ENCODE results near the gene ASAP3. TPM values are rescaled to one million over a fixed set of nuclear protein-coding genes. Genes with fewer than 3 reads are reported as not detected.

Gene ASAP3
- total and polyA plus RNA-seq, 9 of the 15 experiments (the other 6 are each of a cell fraction or from before 2014, with no cell fraction given), result 1.7 to 31.2 (median 17.4) TPM

DNA sequence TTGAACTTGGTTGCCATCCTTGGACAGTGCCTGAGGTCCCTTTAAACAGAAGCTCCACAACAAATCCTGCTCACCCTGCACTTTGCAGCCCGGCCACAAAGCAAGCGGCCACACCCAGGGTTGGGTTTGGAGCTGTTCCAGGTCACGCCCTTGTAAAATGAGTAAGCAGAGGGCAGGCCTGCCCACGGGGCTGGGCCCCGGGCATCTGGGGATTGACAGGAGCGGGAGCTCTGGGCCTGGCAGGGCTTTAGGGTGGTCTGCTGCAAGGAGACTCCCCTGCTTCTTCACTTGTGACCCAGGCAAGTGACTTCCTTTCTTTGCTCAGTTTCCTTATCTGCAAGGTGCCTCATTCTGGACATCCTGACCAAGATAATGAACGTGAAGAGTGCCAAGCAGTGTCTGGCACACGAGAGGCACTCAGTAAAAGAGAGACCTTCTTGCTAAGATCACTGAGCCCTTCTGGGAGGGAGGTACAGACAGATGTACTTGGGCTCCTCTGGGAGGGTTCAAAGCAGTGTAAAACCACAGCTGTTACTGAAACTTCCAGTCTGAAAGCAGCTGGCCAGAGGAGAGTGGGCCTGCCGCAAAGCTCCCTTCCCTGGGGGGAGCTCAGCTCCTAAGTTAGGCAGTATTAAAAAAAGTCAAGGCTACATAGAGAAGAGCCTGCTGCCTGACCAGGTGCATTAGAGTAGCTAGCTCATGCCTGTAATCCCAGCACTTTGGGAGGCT is 44.4 kb upstream of the ASAP3 start:
- peaks cover 57 to 59% of the 10 kb centered on the region in 2 experiments for H3K4me1 ChIP-seq (replicated peaks in 1 of 2; ENCODE audit: control insufficient read depth in 2 of 2, insufficient read depth in 2 of 2, low read length in 2 of 2)
- H3K9me3 ChIP-seq (replicated peaks; ENCODE audit: control insufficient read depth, insufficient read depth, low read depth, low read length), result no peaks in the 10 kb centered on the region
- peaks cover 37% of the 10 kb centered on the region for H3K36me3 ChIP-seq (ENCODE audit: control insufficient read depth, insufficient read depth, low read length)
- H3K27ac ChIP-seq (ENCODE audit: extremely low read depth, low read depth, low read length), result peak overlapping the region; percentile 61
- in situ Hi-C loops (cut with MboI), result no loop called here
- WGBS (ENCODE audit: insufficient coverage, low coverage, missing lambda C conversion rate), result 0% methylated on average over 9 of the region's 9 CpGs
- POLR2A ChIA-PET, result interaction anchor here (0.7 to 7.0 kb wide), 18 partner anchors 8 to 163 kb away, joined by 3 to 65 read pairs (median 4); partner anchors contain the start of genes ASAP3 and RPL11
- H3K79me2 ChIP-seq (ENCODE audit: control insufficient read depth, insufficient read depth, low read length), result peaks cover 59% of the 10 kb centered on the region
- intact Hi-C loops (cut with micrococcal nuclease), result no loop called here
- DNase-seq (ENCODE audit: extremely low read depth in 1 of 4, low spot score in 3 of 4) (peak; percentile 84 to 95 (median 87)), ATAC-seq (peak; percentile 81), FAIRE-seq (peak; percentile 97)
- peaks cover 10% of the 10 kb centered on the region for H3K9me1 ChIP-seq (ENCODE audit: control insufficient read depth, insufficient read depth, low read length)
- CTCF ChIA-PET (ENCODE audit: low intra/inter-chr PET ratio), result interaction anchor here (0.6 kb wide), 1 partner anchor 185 kb away, joined by 5 read pairs; no protein-coding TSS in a partner anchor
- no TSS peak for BruUV-seq (replicated peaks)
- no peak overlapping the region for H2AFZ ChIP-seq (ENCODE audit: low read depth, low read length)
- peak overlapping the region; percentile 12; the same call in 1 of the 2 replicates for H3K4me3 ChIP-seq
- H4K20me1 ChIP-seq (replicated peaks; ENCODE audit: control insufficient read depth, insufficient read depth, low read length), result peaks cover 25% of the 10 kb centered on the region; the same call in 1 of the 2 replicates
- no peaks in the 10 kb centered on the region for H3K27me3 ChIP-seq (ENCODE audit: control insufficient read depth in 2 of 2, insufficient read depth in 2 of 2, low read length in 2 of 2)
- H3K9ac ChIP-seq (ENCODE audit: insufficient read depth in 1 of 2, low read depth in 2 of 2, low read length in 2 of 2), result peak overlapping the region; percentile 35 to 74; a peak in 3 of 4 replicates
- peak overlapping the region; percentile 90 for H3K4me2 ChIP-seq (ENCODE audit: insufficient read depth, low read length)
- TF ChIP-seq TCF7 (IDR thresholded peaks at IDR 0.05; ENCODE audit: borderline replicate concordance), result no peak
- TF ChIP-seq MAFF (IDR thresholded peaks at IDR 0.05; ENCODE audit: low read length), result peak; percentile 27; the same call in 1 of the 2 replicates
- TF ChIP-seq NRF1 (conservative IDR thresholded peaks at IDR 0.05 in 1 of 2, IDR thresholded peaks at IDR 0.05 in 1 of 2), result peak; percentile 52 to 59
- TF ChIP-seq, protein P1, sequence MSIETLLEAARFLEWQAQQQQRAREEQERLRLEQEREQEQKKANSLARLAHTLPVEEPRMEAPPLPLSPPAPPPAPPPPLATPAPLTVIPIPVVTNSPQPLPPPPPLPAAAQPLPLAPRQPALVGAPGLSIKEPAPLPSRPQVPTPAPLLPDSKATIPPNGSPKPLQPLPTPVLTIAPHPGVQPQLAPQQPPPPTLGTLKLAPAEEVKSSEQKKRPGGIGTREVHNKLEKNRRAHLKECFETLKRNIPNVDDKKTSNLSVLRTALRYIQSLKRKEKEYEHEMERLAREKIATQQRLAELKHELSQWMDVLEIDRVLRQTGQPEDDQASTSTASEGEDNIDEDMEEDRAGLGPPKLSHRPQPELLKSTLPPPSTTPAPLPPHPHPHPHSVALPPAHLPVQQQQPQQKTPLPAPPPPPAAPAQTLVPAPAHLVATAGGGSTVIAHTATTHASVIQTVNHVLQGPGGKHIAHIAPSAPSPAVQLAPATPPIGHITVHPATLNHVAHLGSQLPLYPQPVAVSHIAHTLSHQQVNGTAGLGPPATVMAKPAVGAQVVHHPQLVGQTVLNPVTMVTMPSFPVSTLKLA (conservative IDR thresholded peaks at IDR 0.05), result peak in 1 of 2 experiments; percentile 73; a peak in 3 of 4 replicates
- peak; percentile 19; the same call in 1 of the 2 replicates for TF ChIP-seq SPI1 (IDR thresholded peaks at IDR 0.05; ENCODE audit: borderline replicate concordance, low read depth, low read length)
- TF ChIP-seq, protein P2, sequence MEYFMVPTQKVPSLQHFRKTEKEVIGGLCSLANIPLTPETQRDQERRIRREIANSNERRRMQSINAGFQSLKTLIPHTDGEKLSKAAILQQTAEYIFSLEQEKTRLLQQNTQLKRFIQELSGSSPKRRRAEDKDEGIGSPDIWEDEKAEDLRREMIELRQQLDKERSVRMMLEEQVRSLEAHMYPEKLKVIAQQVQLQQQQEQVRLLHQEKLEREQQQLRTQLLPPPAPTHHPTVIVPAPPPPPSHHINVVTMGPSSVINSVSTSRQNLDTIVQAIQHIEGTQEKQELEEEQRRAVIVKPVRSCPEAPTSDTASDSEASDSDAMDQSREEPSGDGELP (CRISPR knock-in tag; IDR thresholded peaks at IDR 0.05; ENCODE audit: borderline replicate concordance), result peak; percentile 75; the same call in 1 of the 2 replicates
- TF ChIP-seq, protein P3, sequence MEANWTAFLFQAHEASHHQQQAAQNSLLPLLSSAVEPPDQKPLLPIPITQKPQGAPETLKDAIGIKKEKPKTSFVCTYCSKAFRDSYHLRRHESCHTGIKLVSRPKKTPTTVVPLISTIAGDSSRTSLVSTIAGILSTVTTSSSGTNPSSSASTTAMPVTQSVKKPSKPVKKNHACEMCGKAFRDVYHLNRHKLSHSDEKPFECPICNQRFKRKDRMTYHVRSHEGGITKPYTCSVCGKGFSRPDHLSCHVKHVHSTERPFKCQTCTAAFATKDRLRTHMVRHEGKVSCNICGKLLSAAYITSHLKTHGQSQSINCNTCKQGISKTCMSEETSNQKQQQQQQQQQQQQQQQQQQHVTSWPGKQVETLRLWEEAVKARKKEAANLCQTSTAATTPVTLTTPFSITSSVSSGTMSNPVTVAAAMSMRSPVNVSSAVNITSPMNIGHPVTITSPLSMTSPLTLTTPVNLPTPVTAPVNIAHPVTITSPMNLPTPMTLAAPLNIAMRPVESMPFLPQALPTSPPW (CRISPR knock-in tag; IDR thresholded peaks at IDR 0.05), result 0 out of 2 replicates have a peak, but pooled peaks have one; percentile 43
- TF ChIP-seq, protein P4, sequence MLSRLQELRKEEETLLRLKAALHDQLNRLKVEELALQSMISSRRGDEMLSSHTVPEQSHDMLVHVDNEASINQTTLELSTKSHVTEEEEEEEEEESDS (CRISPR knock-in tag; IDR thresholded peaks at IDR 0.05), result no peak
- no peak for TF ChIP-seq POLR2AphosphoS2 (IDR thresholded peaks at IDR 0.05; ENCODE audit: low read length)
- TF ChIP-seq, protein P5, sequence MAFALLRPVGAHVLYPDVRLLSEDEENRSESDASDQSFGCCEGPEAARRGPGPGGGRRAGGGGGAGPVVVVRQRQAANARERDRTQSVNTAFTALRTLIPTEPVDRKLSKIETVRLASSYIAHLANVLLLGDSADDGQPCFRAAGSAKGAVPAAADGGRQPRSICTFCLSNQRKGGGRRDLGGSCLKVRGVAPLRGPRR (CRISPR knock-in tag; IDR thresholded peaks at IDR 0.05), result no peak
- 0 out of 2 replicates have a peak, but pooled peaks have one; percentile 48 for TF ChIP-seq RUNX1 (IDR thresholded peaks at IDR 0.05; ENCODE audit: low read depth)
- peak; percentile 29; the same call in 1 of the 2 replicates for TF ChIP-seq POLR2G (IDR thresholded peaks at IDR 0.05; ENCODE audit: low read depth, low read length)
- TF ChIP-seq RBFOX2 (IDR thresholded peaks at IDR 0.05; ENCODE audit: low read depth, low read length), result peak; percentile 50
- no peak for TF ChIP-seq JUNB (CRISPR knock-in tag; conservative IDR thresholded peaks at IDR 0.05)
- TF ChIP-seq POLR2AphosphoS5 (IDR thresholded peaks at IDR 0.05; ENCODE audit: control insufficient read depth, insufficient read depth, low read depth, low read length), result 0 out of 2 replicates have a peak, but pooled peaks have one; percentile 33
- no peak for TF ChIP-seq ZNF75A (CRISPR knock-in tag; IDR thresholded peaks at IDR 0.05)
